ENCODE results near the gene CCDC194.

The CCDC194 gene

GRCh38 chr19:17405250-17406045 is 11.5 kb upstream of the CCDC194 start, which contains the start of gene BST2:
Gene BST2 (minus strand): TSS chr19:17405630. CDS start chr19:17405575, 55 bp downstream.
- peak; percentile 71 for DNase-seq (ENCODE audit: low spot score)

GRCh38 chr19:17404621-17405249 is 10.7 kb upstream of the CCDC194 start:
- no peak for DNase-seq (ENCODE audit: low spot score)

- DNase-seq (ENCODE audit: low spot score): no peak
Observed at GRCh38 chr19:17404015-17404414, 10.0 kb upstream of the CCDC194 start.

GRCh38 chr19:17402982-17403855 is 9.2 kb upstream of the CCDC194 start:
- DNase-seq (ENCODE audit: low spot score): peak; percentile 55

- DNase-seq (ENCODE audit: low spot score): no peak
Observed at GRCh38 chr19:17401628-17402027, 7.6 kb upstream of the CCDC194 start.

GRCh38 chr19:17398902-17399527 is 5.0 kb upstream of the CCDC194 start:
- no peak for DNase-seq (ENCODE audit: low spot score)

DNA sequence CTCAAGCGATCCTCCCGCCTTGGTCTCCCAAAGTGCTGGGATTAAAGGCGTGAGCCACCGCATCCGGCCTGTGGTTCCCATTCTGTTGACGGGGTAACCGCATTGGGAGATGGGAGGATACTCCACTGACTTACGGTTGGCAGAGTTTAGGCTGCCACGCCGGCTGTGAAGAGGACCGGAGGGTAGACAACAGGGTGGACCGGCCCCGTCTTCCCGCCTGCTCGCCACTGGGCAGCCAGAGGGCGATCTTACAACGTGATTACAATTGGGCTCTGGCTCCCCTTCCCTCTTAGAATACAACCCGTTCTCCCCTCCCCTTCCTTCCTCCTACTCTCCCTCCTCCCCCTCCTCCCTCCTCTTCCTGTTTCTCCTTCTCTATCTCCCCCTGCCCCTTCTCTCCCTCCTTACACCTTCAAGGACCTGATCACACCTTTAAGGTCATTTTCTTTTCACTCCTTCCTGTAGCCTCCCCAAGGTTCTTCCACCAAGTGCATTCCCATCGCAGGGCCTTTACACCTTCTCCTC is 957 bp upstream of the CCDC194 start:
- DNase-seq (ENCODE audit: low spot score): peak; percentile 68

GRCh38 chr19:17393002-17393401 is 994 bp downstream of the CCDC194 start:
- DNase-seq (ENCODE audit: low spot score): no peak

GRCh38 chr19:17391371-17392151 is 2.4 kb downstream of the CCDC194 start:
- DNase-seq (ENCODE audit: low spot score): no peak

DNA sequence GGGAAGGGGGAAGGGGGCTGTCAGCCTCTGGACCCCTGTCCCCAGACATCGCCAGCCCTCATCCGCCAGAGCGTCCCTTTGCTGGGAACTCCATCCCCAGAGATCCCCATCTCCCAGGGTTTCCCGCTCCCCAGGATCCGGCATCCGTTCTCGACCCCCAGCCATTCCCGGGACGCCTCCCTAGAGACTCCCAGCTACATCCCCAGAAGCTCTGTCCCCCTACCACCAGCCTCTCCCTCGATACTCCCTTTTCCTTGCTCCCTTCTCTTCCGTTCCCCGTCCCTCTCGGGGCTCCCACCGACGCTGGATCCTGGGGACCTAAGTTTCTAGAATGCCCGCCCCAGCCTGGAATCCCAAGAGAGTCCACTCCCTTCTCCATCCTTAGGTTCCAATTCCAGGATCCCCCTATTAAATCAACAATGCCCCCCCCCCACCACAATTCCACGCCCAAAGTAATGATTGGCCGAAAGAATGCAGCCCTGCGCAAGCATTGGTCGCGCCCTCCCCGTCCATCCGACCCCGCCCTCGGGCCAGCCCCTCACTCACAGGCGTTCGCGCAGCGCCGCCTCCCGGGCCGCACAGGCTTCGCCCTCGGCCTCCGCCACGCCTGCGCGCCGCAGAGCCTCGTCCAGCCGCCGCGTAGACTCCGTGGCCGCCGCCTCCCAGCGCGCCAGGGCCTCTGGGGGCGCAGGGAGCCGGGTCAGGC is 3.2 kb downstream of the CCDC194 start:
- DNase-seq (ENCODE audit: low spot score): peak; percentile 70

DNA sequence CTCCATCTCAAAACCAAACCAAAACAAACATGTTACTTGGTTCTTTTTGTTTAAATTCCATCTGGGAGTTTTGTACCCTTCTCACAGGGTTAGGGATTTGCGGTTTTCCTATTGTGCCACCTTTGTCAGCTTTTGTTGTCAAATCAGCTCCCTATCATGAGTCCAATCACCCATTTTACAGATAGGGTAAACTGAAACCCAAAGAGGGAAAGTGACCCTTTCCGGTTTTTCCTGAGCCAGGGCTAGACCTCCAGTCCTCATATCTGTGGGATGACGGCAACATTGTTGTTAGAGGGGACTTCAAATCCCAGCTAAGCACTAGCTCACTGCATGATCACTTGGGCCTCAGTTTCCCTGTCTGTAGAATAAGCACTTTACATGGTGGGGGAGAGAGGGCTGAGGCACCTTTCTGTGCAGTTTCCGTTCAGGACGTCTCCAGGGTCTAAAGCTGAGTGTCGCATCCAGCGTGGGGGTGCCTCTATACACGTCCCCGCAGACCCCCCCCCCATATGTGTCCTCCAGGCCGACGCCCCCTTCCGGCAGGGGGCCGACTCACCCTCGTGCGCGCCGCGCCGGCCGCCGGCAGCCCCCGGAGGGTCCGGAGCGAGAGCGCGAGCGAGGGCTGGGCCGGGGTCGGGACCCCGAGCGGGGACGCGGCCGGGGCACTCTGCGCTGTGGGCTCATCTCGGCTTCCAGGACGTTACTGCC is 3.9 kb downstream of the CCDC194 start:
- no peak for DNase-seq (ENCODE audit: low spot score)

DNA sequence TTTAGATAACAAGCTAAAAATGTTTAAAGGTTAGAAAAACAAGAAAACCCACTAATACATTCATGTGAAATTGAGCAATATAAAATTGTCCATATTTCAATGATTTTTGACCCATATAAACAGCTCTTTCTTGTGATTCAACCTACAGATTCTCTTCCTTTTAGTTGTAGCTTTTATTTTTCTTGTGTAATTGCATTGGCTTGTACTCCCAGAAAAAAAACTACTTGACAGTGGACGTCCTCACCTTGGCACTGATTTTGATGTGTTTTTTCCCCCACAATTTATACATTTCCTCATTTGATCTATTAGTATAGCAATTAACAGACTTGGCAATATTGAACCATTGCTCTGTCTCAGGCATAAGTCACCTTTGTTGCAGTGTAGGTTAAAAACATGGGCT is 4.7 kb downstream of the CCDC194 start:
- no peak for DNase-seq (ENCODE audit: low spot score)

GRCh38 chr19:17385878-17386611 is 8.0 kb downstream of the CCDC194 start:
- DNase-seq (ENCODE audit: low spot score): peak; percentile 65

GRCh38 chr19:17380426-17381138 is 13.4 kb downstream of the CCDC194 start:
- no peak for DNase-seq (ENCODE audit: low spot score)

GRCh38 chr19:17379221-17379631 is 14.8 kb downstream of the CCDC194 start:
- DNase-seq (ENCODE audit: low spot score): no peak

- no peak for DNase-seq (ENCODE audit: low spot score)
Observed at GRCh38 chr19:17378271-17378670, 15.7 kb downstream of the CCDC194 start.

GRCh38 chr19:17376935-17377600 is 16.9 kb downstream of the CCDC194 start, which contains the start of gene PLVAP:
Gene PLVAP (minus strand): TSS chr19:17377342. CDS start chr19:17377288, 54 bp downstream.
- peak; percentile 76 for DNase-seq (ENCODE audit: low spot score)
